Activated CD4-positive, alpha-beta T cell treated with anti-CD3 and anti-CD28 coated beads, Interleukin-2, amount 50 U/mL, for 24 hours (primary cell): ENCODE measurements around the gene TFPI.
"Not testable (repeated sequence)": the region's sequence is repeated elsewhere in the genome, so short reads cannot be mapped to it uniquely, and the experiment has no call there.

ENCODE experiments used
- DNase-seq, 2 donors: peaks; one replicate each; pipeline ENCODE4 v3.0.0-alpha.2; 2020; ENCODE audit warnings: low read depth in 1 of 2, low spot score in 1 of 2

TFPI gene

GRCh38 chr2:187529248-187529976 is 24.8 kb downstream of the TFPI start:
- DNase-seq = no peak

- no peak for DNase-seq
These were observed 26.2 kb downstream of the TFPI start for GRCh38 chr2:187528042-187528441.

DNA sequence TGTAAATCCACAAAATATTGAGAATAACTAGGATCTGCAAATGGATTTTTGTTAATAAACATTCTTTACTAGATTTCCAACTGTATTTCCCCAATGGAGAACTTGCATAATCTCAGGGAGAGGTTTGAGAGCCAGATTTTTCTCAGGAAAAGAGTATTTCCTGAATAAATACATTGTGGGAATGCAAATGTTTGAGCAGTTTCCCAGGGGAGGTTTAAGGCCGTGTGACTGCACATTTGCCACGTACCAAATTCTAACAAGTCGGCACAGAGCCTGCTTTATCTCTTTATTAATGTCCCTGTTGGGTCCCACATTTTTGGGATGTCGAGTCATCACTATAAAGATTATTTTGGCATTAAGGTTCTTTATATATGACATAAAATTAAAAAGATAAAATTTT is 27.0 kb downstream of the TFPI start:
- no peak for DNase-seq

- DNase-seq = no peak
These were observed 27.4 kb downstream of the TFPI start for GRCh38 chr2:187526792-187527191.

DNA sequence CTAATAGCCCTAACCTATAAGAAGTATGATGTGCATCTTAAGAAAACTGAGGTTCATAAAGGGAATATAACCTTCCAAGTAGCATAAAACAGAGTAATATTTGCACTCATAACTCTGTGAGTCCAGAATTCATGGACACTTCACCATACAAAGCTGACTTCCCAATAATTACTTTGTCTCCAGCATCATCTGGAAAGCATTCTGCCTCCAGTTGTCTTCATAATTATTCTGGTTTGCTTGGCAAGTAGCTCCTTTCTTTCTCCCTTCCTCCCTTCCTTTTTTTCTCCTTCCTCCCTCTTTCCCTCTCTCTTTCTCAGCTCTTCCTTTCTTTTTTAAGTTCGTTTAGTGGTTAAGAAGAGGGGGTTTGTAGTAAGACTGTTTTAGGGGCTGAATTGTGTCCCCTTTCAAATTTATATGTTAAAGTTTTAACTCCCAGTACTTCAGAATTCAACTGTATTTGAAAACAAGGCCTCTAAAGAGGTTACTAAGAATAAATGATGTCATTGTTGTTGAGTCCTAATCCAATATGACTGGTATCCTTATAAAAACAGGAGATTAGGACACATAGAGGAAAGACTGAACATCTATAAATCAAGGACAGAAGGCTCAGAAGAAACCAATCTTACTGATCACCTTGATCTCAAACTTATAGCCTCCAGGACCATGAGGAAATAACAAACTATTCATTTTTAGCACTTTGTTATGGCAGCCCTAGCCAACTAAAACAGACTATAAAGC is 28.9 kb downstream of the TFPI start:
- no peak for DNase-seq

- no peak for DNase-seq
These were observed 30.9 kb downstream of the TFPI start for GRCh38 chr2:187523325-187523724.

DNA sequence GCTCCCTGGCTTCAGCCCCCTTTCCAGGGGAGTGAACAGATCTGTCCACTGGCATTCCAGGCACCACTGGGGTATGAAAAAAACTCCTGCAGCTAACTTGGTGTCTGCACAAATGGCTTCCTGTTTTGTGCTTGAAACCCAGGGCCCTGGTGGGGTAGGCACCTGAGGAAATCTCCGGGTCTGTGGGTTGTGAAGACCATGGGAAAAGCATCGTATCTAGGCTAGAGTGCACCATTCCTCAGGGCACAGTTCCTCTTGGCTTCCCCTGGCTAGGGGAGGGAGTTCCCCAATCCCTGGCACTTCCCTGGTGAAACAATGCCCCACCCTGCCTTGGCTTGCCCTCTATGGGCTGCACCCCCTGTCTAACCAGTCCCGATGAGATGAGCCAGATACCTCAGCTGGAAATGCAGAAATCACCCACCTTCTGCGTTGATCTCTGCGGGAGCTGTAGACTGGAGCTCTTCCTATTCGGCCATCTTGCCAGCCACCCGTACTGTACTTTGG is 34.1 kb downstream of the TFPI start:
- DNase-seq = no peak

DNA sequence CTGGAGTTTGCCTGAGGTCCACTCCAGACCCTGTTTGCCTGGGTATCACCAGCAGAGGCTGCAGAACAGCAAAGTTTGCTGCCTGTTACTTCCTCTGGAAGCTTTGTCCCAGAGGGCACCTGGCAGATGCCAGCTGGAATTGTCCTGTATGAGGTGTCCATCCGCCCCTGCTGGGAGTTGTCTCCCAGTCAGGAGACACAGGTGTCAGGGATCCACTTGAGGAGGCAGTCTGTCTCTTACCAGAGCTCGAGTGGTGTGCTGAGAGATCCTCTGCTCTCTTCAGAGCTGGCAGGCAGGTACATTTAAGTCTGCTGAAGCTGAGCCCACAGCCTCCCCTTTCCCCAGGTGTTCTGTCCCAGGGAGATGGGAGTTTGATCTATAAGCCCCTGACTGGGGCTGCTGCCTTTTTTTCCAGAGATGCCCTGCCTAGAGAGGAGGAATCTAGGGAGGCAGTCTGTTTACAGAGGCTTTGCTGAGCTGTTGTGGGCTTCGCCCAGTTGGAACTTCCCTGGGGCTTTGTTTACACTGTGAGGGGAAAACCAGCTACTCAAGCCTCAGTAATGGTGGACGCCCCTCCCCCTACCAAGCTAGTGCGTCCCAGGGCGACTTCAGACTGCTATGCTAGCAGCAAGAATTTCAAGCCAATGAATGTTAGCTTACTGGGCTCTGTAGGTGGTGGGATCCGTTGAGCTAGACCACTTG is 34.7 kb downstream of the TFPI start:
- no peak for DNase-seq

GRCh38 chr2:187517750-187518361 is 36.4 kb downstream of the TFPI start:
- not testable (repeated sequence) for DNase-seq

- not testable (repeated sequence) for DNase-seq
These were observed 37.4 kb downstream of the TFPI start for GRCh38 chr2:187516630-187517510.

DNA sequence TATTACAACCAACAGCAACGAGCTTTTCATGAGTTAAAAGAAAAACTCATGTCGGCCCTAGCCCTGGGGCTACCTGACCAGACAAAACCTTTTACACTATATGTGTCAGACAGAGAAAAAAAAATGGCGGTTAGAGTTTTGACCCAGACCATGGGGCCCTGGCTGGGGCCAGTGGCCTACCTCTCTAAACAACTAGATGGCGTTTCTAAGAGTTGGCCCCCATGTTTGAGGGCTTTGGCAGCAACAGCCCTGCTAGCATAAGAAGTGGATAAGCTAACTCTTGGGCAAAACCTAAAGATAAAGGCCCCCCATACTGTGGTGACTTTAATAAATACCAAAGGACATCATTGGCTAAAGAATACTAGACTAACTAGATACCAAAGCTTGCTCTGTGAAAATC is 39.3 kb downstream of the TFPI start:
- DNase-seq = no peak

DNA sequence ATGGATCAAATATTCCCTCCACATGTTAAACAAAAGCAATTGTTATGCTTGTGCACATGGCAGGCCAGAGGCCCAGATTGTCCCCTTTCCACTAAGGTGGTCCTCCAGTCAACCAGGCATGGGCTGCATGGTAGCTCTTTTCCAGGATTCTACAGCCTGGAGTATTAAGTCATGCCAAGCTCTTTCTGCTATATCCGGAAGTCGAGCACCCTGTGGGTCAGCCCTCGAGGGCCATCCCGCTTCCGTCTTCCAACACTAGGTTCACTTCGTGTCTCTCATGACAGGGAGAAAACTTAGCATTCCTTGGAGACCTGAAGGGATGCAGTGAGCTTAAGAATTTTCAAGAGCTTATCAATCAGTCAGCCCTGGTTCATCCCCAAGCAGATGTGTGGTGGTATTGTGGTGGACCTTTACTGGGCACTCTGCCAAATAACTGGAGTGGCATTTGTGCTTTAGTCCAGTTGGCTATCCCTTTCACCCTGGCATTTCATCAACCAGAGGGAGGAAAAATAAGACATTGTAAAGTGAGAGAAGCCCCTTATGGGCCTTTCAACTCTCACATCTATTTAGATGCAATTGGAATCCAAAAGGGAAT is 39.9 kb downstream of the TFPI start:
- DNase-seq = not testable (repeated sequence)

- DNase-seq = not testable (repeated sequence)
These were observed 40.6 kb downstream of the TFPI start for GRCh38 chr2:187513460-187514234.

DNA sequence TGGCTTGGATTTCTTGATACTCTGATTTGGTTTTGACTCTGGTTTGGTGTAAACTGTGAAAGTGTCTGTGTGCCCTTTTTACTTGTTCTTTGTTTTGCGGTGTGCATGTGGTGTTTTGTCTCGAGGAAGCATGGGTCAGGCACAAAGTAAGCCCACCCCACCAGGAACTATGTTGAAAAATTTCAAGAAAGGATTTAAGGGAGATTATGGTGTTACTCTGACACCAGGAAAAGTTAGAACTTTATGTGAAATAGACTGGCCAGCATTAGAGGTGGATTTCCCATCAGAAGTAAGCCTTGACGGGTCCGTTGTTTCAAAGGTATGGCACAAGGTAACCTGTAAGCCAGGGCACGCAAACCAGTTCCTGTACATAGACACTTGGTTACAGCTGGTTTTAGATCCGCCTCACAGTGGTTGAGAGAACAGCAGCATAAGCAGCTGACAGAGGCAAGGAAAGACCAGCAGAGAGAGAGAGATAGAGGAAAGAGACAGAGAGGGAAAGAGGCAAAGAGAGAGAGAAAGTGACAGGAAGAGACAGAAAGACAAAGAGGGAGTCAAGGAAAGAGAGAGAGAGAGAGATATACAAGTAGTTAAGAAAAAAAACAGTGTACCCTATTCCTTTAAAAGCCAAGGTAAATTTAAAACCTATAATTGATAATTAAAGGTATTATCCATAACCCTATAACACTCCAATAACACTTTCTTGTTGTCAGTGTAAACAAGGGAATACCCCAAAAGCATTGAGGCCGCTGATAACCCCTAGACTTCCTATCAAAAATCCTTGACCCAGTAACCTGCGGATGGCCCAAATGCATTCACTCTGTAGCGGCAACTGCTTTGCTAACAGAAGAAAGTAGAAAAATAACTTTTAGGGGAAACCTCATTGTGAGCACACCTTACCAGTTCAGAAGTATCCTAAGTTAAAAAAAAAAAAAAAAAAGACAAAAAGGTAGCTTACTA is 42.6 kb downstream of the TFPI start:
- no peak for DNase-seq

DNA sequence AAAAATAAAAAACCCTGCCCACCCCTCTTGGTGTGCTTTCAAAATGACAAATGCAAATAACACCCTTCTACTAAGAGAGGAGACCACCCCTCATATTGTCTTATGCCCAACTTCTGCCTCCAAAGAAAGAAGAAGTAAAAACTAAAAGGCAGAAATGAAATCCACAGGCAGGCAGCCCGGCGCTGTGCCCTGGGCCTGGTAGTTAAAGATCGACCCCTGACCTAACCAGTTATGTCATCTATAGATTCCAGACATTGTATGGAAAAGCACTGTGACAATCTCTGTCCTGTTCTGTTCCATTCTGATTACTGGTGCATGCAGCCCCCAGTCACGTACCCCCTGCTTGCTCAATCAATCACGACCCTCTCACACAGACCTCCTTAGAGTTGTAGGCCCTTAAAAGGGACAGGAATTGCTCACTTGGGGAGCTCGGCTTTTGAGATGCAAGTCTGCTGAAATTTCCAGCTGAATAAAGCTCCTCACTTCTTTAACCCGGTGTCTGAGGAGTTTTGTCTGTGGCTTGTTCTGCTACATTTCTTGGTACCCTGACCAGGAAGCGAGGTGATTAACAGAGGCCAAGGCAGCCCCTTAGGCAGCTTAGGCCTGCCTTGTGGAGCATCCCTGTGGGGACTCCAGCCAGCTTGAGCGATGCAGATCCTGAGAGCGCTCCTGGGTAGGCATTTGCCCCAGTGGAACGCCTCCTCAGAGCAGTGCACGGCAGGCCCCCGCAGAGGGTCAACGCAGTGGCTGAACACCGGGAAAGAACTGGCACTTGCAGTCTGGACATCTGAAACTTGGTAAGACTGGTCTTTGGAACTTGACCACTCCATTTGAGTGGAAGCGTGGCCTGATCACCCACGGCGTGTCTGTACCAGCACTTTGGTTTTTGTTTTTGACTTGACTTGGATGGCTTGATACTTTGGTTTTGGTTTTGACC is 43.5 kb downstream of the TFPI start:
- DNase-seq = not testable (repeated sequence)

- no peak for DNase-seq
These were observed 44.4 kb downstream of the TFPI start for GRCh38 chr2:187509667-187510417.
